ENCODE data around the gene COL18A1. TPM values are rescaled to one million over a fixed set of nuclear protein-coding genes. Genes with fewer than 3 reads are reported as not detected.
"Not testable (repeated sequence)": the region's sequence is repeated elsewhere in the genome, so short reads cannot be mapped to it uniquely, and the experiment has no call there.

COL18A1 gene
- total and polyA plus RNA-seq, 7 donors: 4.4 to 197 (median 39.7) TPM

DNA sequence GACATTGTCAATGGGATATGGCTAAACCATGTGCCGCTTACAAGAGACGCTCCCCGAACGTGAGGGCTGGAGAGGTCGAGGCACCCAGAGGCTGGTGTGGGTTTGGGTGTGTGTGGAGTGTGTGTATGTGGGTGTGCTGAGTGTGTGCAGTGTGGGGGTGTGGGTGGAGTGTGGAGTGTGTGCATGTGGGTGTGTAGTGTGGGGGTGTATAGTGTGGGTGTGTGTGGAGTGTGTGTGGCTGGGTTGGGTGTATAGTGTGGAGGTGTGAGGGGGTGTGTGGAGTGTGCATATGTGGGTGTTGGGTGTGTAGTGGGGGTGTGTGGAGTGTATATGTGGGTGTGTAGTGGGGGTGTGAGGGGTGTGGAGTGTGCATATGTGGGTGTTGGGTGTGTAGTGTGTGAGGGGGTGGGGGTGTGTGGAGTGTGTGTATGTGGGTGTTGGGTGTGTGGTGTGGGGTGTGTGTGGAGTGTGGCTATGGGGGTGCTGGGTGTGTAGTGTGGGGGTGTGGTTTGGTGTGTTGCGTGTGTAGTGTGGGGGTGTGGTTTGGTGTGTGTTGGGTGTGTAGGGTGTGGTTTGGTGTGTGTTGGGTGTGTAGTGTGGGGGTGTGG is 95.1 kb downstream of the COL18A1 start:
- Histone ChIP-seq H3K36me3 (peaks cover 0 to 41% (median 15%) of the 10 kb centered on the region in 4 donors), H3K27me3 (no peaks in the 10 kb centered on the region), H3K27ac (no peak overlapping the region), H3K4me3 (no peak overlapping the region), H3K9me3 (no peaks in the 10 kb centered on the region), H3K4me1 (no peaks in the 10 kb centered on the region)
- TF ChIP-seq POLR2AphosphoS5 (IDR thresholded peaks at IDR 0.05) (no peak), EP300 (IDR thresholded peaks at IDR 0.05) (no peak), POLR2A (IDR thresholded peaks at IDR 0.05) (no peak)
- TF ChIP-seq, protein P1, sequence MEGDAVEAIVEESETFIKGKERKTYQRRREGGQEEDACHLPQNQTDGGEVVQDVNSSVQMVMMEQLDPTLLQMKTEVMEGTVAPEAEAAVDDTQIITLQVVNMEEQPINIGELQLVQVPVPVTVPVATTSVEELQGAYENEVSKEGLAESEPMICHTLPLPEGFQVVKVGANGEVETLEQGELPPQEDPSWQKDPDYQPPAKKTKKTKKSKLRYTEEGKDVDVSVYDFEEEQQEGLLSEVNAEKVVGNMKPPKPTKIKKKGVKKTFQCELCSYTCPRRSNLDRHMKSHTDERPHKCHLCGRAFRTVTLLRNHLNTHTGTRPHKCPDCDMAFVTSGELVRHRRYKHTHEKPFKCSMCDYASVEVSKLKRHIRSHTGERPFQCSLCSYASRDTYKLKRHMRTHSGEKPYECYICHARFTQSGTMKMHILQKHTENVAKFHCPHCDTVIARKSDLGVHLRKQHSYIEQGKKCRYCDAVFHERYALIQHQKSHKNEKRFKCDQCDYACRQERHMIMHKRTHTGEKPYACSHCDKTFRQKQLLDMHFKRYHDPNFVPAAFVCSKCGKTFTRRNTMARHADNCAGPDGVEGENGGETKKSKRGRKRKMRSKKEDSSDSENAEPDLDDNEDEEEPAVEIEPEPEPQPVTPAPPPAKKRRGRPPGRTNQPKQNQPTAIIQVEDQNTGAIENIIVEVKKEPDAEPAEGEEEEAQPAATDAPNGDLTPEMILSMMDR (IDR thresholded peaks at IDR 0.05): no peak
- intact Hi-C loops (cut with DNase I): no loop called here
- WGBS, 2 donors: 75 to 87% methylated on average over 6 of the region's 6 CpGs
- peak; percentile 33 for DNase-seq

DNA sequence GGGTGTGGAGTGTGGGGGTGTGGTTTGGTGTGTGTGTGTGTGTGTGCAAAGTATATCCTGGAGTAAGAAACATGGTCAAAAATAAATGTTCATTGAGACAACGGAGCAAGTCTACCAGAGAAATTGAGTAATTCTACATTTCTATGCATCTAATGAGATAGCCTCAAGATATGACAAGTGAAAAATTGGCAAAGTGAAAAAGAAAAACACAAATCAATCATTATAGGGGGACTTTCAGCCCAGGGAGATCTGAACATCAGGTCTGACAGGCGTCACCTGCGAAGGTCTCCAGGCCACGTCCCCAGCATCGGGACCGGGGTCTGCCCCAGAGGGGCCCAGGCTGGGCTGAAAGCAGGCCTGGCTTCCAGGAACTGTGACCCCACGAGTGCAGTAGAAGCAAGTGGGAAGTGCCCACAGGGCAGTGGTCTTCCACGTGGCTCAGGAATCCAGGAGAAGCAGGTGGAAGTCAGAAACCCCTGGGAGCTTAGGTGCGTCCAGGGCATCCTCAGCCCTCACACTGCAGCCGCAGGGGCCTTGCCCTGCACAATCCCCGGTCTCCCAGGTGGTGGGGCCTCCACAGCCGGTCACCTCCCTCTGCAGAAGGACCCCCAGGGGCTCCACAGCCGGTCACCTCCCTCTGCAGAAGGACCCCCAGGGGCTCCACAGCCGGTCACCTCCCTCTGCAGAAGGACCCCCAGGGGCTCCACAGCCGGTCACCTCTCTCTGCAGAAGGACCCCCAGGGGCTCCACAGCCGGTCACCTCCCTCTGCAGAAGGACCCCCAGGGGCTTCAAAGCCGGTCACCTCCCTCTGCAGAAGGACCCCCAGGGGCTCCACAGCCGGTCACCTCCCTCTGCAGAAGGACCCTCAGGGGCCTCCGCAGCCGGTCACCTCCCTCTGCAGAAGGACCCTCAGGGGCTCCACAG is 96.4 kb downstream of the COL18A1 start:
- H3K27ac ChIP-seq; intact Hi-C loops (cut with DNase I); H3K9me3 ChIP-seq; H3K27me3 ChIP-seq; H3K4me1 ChIP-seq; H3K4me3 ChIP-seq: not testable (repeated sequence)
- peak; percentile 34 for DNase-seq
- peaks cover 0 to 37% (median 12%) of the 10 kb centered on the region in 4 donors for H3K36me3 ChIP-seq
- WGBS, 2 donors: 75 to 80% methylated on average over 18 to 19 of the region's 20 CpGs

DNA sequence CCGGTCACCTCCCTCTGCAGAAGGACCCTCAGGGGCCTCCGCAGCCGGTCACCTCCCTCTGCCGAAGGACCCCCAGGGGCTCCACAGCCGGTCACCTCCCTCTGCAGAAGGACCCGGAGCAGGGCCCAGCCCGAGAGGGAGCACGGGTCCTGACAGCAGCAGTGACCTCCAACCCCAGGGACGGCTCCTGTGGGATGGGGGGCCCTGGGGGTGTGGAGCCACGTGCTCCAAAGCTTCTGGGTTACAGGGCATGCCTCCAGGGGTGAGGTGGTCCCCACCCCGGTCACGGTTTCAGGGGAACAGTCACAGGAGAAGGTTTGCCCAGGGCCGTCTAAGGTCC is 97.0 kb downstream of the COL18A1 start:
- Histone ChIP-seq H3K36me3 (peaks cover 0 to 33% (median 11%) of the 10 kb centered on the region in 4 donors), H3K27me3 (no peaks in the 10 kb centered on the region), H3K9me3 (no peaks in the 10 kb centered on the region), H3K4me3 (no peak overlapping the region), H3K4me1 (no peaks in the 10 kb centered on the region), H3K27ac (no peak overlapping the region)
- 70 to 85% methylated on average over 13 of the region's 13 CpGs for WGBS, 2 donors
- no peak for TF ChIP-seq EP300 (IDR thresholded peaks at IDR 0.05)
- TF ChIP-seq POLR2A (IDR thresholded peaks at IDR 0.05): no peak
- peak; percentile 59 for DNase-seq
- intact Hi-C loops (cut with DNase I): no loop called here

DNA sequence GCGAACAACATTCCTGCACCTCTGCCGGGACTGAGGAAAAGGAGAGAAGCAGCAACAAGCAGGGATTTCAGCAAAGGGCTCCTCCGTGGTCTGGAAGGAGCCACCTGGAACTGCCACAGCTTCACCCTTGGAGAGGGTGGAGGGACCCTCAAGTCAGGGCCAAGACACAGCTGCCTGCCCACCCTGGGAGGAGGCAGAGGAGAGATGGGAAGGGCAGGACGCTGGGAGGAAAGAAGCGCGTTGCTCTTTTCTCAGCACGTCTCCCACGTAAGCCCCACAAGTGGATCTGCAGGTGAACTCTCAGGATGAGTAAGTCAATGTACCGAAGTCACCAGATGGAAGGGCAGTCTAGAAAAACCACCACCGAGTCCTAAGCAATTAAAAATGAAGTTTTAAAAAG is 97.6 kb downstream of the COL18A1 start:
- TF ChIP-seq EP300 (IDR thresholded peaks at IDR 0.05): no peak
- TF ChIP-seq, protein P1 (IDR thresholded peaks at IDR 0.05): no peak
- TF ChIP-seq POLR2AphosphoS5 (IDR thresholded peaks at IDR 0.05): no peak
- no peak for TF ChIP-seq POLR2A (IDR thresholded peaks at IDR 0.05)
- no peaks in the 10 kb centered on the region for H3K9me3 ChIP-seq
- H3K4me3 ChIP-seq: no peak overlapping the region
- H3K36me3 ChIP-seq: peaks cover 0 to 27% (median 8%) of the 10 kb centered on the region in 4 donors
- peak; percentile 33 for DNase-seq
- WGBS, 2 donors: 55 to 85% methylated on average over 10 of the region's 10 CpGs
- no peak overlapping the region for H3K27ac ChIP-seq
- intact Hi-C loops (cut with DNase I): no loop called here
- no peaks in the 10 kb centered on the region for H3K27me3 ChIP-seq
- no peaks in the 10 kb centered on the region for H3K4me1 ChIP-seq

DNA sequence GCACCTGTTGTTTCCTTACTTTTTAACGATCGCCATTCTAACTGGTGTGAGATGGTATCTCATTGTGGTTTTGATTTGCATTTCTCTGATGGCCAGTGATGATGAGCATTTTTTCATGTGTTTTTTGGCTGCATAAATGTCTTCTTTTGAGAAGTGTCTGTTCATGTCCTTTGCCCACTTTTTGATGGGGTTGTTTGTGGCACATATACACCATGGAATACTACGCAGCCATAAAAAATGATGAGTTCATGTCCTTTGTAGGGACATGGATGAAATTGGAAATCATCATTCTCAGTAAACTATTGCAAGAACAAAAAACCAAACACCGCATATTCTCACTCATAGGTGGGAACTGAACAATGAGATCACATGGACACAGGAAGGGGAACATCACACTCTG is 98.3 kb downstream of the COL18A1 start:
- H3K36me3 ChIP-seq: peaks cover 0 to 21% (median 6%) of the 10 kb centered on the region in 4 donors
- DNase-seq; intact Hi-C loops (cut with DNase I); H3K27me3 ChIP-seq; H3K4me1 ChIP-seq; H3K9me3 ChIP-seq; H3K4me3 ChIP-seq; H3K27ac ChIP-seq: not testable (repeated sequence)
- WGBS, 2 donors: 84 to 89% methylated on average over 3 of the region's 4 CpGs

DNA sequence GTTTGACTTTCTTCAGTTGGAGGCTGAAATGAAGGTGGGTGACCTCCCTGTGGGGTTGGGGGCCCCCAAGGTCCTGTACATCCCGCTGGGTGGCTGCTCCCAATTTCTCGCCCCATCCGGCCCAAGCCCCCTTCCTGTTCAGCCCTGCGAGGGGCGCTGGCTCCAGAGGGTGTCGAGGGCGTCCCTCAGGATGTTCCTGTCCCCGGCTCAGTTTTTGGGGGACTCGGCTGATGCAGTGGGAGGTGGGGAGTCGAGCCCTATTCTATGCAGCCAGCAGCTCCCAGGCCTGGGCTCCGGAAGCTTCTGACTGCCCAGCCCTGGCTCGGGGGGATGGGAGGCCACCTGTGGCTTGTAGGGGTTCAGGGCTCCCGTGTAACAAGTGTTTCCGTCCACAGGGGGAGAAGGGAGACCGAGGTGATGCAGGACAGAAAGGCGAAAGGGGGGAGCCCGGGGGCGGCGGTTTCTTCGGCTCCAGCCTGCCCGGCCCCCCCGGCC is 99.1 kb downstream of the COL18A1 start:
- TF ChIP-seq POLR2AphosphoS5 (IDR thresholded peaks at IDR 0.05) (no peak), POLR2A (IDR thresholded peaks at IDR 0.05) (no peak), EP300 (IDR thresholded peaks at IDR 0.05) (no peak)
- TF ChIP-seq, protein P1 (IDR thresholded peaks at IDR 0.05): no peak
- Histone ChIP-seq H3K27me3 (no peaks in the 10 kb centered on the region), H3K36me3 (peaks cover 0 to 16% (median 0%) of the 10 kb centered on the region in 4 donors), H3K27ac (no peak overlapping the region), H3K9me3 (no peaks in the 10 kb centered on the region), H3K4me3 (no peak overlapping the region), H3K4me1 (no peaks in the 10 kb centered on the region)
- intact Hi-C loops (cut with DNase I): no loop called here
- DNase-seq: peak; percentile 56
- WGBS, 2 donors: 77 to 90% methylated on average over 22 of the region's 22 CpGs

Data from sigmoid colon (tissue), 7 donors.